ENCODE measurements around the gene RIPOR2. TPM values are rescaled to one million over a fixed set of nuclear protein-coding genes. Genes with fewer than 3 reads are reported as not detected.

Gene RIPOR2
- total and polyA plus RNA-seq, 10 of the 15 experiments (the other 5 are each of a cell fraction or from before 2014, with no cell fraction given): 22.2 to 48.2 (median 34.7) TPM

DNA sequence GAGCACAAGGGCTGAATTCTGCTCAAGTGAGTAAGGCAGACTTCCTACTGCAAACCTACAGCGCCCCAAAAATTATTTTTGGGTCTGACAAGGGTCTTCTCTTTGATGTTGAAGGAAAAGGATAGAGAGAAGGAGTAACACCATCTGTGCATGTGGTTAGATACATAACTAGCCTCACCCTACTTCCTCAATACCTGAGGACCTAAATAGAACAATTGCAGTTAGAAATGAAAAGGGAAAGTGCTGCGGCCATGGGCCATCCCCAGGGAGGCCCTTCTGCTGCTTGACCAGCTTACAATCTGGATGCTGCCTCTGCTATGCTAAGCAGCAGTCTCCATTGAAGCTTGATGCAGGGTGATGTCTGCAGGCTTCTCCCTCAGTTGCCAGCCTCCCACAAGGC lies 73.8 kb downstream of the RIPOR2 start (continued):
- TF ChIP-seq, protein P1, sequence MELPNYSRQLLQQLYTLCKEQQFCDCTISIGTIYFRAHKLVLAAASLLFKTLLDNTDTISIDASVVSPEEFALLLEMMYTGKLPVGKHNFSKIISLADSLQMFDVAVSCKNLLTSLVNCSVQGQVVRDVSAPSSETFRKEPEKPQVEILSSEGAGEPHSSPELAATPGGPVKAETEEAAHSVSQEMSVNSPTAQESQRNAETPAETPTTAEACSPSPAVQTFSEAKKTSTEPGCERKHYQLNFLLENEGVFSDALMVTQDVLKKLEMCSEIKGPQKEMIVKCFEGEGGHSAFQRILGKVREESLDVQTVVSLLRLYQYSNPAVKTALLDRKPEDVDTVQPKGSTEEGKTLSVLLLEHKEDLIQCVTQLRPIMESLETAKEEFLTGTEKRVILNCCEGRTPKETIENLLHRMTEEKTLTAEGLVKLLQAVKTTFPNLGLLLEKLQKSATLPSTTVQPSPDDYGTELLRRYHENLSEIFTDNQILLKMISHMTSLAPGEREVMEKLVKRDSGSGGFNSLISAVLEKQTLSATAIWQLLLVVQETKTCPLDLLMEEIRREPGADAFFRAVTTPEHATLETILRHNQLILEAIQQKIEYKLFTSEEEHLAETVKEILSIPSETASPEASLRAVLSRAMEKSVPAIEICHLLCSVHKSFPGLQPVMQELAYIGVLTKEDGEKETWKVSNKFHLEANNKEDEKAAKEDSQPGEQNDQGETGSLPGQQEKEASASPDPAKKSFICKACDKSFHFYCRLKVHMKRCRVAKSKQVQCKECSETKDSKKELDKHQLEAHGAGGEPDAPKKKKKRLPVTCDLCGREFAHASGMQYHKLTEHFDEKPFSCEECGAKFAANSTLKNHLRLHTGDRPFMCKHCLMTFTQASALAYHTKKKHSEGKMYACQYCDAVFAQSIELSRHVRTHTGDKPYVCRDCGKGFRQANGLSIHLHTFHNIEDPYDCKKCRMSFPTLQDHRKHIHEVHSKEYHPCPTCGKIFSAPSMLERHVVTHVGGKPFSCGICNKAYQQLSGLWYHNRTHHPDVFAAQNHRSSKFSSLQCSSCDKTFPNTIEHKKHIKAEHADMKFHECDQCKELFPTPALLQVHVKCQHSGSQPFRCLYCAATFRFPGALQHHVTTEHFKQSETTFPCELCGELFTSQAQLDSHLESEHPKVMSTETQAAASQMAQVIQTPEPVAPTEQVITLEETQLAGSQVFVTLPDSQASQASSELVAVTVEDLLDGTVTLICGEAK (IDR thresholded peaks at IDR 0.05; ENCODE audit: borderline replicate concordance): no peak
- 0 out of 2 replicates have a peak, but pooled peaks have one; percentile 6 for TF ChIP-seq CREM (IDR thresholded peaks at IDR 0.05; ENCODE audit: low read depth)
- TF ChIP-seq EP300 (IDR thresholded peaks at IDR 0.05; ENCODE audit: borderline replicate concordance in 1 of 2, control insufficient read depth in 1 of 2, low read depth in 2 of 2, low read length in 2 of 2): peak; percentile 20 to 46; a peak in 1 of 4 replicates
- TF ChIP-seq HDGF (IDR thresholded peaks at IDR 0.05): no peak
- no peak for TF ChIP-seq ZZZ3 (IDR thresholded peaks at IDR 0.05; ENCODE audit: control insufficient read depth, insufficient read length, low read depth)
- TF ChIP-seq IKZF1 (conservative IDR thresholded peaks at IDR 0.05): peak; percentile 66
- TF ChIP-seq, protein P2, sequence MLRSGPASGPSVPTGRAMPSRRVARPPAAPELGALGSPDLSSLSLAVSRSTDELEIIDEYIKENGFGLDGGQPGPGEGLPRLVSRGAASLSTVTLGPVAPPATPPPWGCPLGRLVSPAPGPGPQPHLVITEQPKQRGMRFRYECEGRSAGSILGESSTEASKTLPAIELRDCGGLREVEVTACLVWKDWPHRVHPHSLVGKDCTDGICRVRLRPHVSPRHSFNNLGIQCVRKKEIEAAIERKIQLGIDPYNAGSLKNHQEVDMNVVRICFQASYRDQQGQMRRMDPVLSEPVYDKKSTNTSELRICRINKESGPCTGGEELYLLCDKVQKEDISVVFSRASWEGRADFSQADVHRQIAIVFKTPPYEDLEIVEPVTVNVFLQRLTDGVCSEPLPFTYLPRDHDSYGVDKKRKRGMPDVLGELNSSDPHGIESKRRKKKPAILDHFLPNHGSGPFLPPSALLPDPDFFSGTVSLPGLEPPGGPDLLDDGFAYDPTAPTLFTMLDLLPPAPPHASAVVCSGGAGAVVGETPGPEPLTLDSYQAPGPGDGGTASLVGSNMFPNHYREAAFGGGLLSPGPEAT (IDR thresholded peaks at IDR 0.05; ENCODE audit: low read depth): peak; percentile 34; the same call in 1 of the 2 replicates
- TF ChIP-seq MEF2B (IDR thresholded peaks at IDR 0.05; ENCODE audit: partially characterized antibody, poor library complexity, severe bottlenecking): peak; percentile 91
- TF ChIP-seq IRF4 (IDR thresholded peaks at IDR 0.05; ENCODE audit: low read depth, low read length): 0 out of 2 replicates have a peak, but pooled peaks have one; percentile 24
- no peak for TF ChIP-seq CHD4 (IDR thresholded peaks at IDR 0.05)
- TF ChIP-seq, protein P3, sequence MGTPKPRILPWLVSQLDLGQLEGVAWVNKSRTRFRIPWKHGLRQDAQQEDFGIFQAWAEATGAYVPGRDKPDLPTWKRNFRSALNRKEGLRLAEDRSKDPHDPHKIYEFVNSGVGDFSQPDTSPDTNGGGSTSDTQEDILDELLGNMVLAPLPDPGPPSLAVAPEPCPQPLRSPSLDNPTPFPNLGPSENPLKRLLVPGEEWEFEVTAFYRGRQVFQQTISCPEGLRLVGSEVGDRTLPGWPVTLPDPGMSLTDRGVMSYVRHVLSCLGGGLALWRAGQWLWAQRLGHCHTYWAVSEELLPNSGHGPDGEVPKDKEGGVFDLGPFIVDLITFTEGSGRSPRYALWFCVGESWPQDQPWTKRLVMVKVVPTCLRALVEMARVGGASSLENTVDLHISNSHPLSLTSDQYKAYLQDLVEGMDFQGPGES (IDR thresholded peaks at IDR 0.05): no peak
- TF ChIP-seq NFYB (IDR thresholded peaks at IDR 0.05; ENCODE audit: insufficient read depth, low read depth, low read length): no peak
- TF ChIP-seq MTA2 (IDR thresholded peaks at IDR 0.05; ENCODE audit: low read depth): peak; percentile 51; the same call in 1 of the 2 replicates
- 0 out of 2 replicates have a peak, but pooled peaks have one; percentile 2 for TF ChIP-seq SMC3 (IDR thresholded peaks at IDR 0.05; ENCODE audit: borderline replicate concordance, low read length)
- TF ChIP-seq ETV6 (conservative IDR thresholded peaks at IDR 0.05 in 1 of 2, IDR thresholded peaks at IDR 0.05 in 1 of 2; ENCODE audit: borderline replicate concordance in 1 of 2, low read depth in 1 of 2): peak in 1 of 2 experiments; percentile 85; a peak in 2 of 4 replicates
- TF ChIP-seq POLR2A (IDR thresholded peaks at IDR 0.05; ENCODE audit: low read depth, low read length): no peak
- TF ChIP-seq POU2F2 (IDR thresholded peaks at IDR 0.05; ENCODE audit: borderline replicate concordance, low read depth, low read length): 0 out of 3 replicates have a peak, but pooled peaks have one; percentile 23
- TF ChIP-seq NBN (IDR thresholded peaks at IDR 0.05): peak; percentile 48; the same call in 1 of the 2 replicates
- no peak for TF ChIP-seq KDM1A (IDR thresholded peaks at IDR 0.05; ENCODE audit: borderline replicate concordance)
- no peak for TF ChIP-seq BRCA1 (IDR thresholded peaks at IDR 0.05; ENCODE audit: low read depth, low read length)
- TF ChIP-seq NR2F1 (conservative IDR thresholded peaks at IDR 0.05): no peak
- TF ChIP-seq TBL1XR1 (IDR thresholded peaks at IDR 0.05; ENCODE audit: low read depth, low read length): peak; percentile 70
- TF ChIP-seq EED (IDR thresholded peaks at IDR 0.05; ENCODE audit: low read depth): peak; percentile 80
